GM18499 (cell line): ENCODE data around the gene POLDIP2.
"Not testable (repeated sequence)": the region's sequence is repeated elsewhere in the genome, so short reads cannot be mapped to it uniquely, and the experiment has no call there.

ENCODE experiments used
- ATAC-seq: cut with Tn5 transposase; IDR thresholded peaks from one replicate; pipeline ENCODE4 v1.9.1; 2021; ENCODE audit warnings: moderate number of reproducible peaks; ENCODE audit not compliant: insufficient read depth, unreplicated experiment

The POLDIP2 gene

DNA sequence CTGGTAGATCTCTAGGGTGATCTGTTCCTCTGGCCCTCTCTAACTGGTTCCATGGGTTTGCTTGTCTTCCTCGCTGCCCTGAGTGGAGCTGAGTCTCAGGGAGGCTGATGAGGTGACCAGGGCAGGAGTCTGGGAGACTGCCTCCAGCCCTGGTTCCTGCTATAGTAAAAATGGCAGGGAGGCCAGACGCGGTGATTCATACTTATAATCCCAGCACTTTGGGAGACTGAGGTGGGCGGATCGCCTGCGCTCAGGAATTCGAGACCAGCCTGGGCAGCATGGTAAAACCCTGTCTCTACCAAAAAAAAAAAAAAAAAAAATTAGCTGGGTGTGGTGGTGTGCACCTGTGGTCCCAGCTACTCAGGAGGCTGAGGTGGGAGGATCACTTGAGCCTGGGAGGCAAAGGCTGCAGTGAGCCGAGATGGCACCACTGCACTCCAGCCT lies 18.5 kb downstream of the POLDIP2 start:
- not testable (repeated sequence) for ATAC-seq

DNA sequence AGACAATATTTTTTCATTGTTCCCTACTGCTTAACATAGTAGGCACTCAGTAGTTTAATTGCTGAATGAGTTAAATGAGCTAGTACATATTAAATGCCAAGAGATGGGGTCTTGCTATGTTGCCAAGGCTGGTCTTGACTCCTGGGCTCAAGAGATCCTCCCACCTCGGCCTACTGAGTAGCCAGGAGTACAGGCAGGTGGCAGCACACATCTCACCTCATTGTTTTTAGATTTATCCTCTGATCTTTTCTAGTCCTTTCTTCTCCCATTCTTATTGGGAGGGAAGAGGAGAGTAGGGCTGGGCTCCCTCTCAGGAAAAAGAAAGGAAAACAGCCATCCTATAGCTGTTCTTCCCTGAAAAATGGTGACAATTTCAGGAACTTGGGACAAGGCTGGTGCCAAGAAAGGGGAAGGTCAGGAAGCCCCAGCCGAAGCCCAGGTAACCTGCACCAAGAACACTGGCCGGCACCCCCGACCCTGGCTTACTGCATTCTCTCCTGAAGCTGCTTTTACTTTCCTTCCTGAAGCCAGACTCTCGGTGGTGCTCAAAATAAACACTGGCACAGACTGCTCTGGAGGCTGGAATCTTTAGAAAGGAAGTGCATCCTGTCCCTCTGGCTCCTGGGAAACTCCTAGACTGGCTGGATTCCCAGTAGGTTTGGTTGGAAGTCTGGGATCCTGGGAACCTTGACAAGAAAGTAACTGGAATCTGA lies 19.1 kb downstream of the POLDIP2 start:
- ATAC-seq, result no peak

DNA sequence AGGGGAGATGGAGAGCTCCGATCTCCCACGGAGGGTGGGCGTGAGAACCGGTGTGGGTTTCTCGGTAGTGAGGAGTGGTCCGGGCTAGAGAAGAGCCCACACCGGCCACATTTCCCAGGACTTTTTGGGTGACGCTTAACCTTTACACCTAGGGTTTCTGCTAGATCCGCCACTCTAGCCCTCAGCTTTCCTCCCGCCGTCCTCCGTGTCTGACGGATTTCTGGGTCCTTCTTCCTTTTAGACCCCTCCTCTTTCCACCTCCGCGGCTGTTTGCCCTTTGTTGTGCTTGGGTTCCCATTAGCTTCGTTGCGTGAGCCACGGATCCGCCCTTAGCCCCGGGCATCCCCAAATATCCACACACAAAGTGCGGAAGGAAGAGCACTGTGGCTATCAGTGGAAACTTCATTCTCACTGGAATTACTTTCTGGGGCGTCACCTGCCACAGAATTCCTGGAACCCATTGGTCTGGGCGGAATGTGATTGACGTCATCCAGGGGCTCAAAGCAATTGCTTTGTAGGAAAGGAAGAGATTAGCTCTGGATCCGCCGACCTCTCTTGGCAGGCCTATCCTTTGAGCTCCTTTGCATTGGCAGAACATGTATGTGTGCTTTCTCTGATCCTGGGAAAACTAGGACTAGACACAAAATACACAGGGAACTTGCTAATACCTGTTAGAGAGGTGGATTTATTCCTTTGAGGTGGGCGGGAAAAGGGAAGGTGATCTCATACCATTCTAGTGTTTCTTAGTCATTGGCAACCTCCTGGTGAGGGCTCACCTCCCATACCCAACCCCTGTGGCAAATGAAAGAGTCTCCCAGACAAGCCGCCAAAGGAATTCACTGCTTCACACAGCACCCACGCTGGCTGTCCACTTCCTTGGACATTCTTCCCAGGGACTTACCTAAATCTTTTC lies 21.1 kb downstream of the POLDIP2 start:
- ATAC-seq, result no peak

- peak; percentile 89 for ATAC-seq
These were observed 21.9 kb downstream of the POLDIP2 start, which contains the start of the genes IFT20 and TNFAIP1 for GRCh38 chr17:28335201-28335958. Gene IFT20, minus strand, starts transcription at chr17:28335472. Its CDS starts 3,487 bp downstream, at chr17:28331985. Gene TNFAIP1, plus strand, starts transcription at chr17:28335761. Its CDS starts 3,761 bp downstream, at chr17:28339522.

DNA sequence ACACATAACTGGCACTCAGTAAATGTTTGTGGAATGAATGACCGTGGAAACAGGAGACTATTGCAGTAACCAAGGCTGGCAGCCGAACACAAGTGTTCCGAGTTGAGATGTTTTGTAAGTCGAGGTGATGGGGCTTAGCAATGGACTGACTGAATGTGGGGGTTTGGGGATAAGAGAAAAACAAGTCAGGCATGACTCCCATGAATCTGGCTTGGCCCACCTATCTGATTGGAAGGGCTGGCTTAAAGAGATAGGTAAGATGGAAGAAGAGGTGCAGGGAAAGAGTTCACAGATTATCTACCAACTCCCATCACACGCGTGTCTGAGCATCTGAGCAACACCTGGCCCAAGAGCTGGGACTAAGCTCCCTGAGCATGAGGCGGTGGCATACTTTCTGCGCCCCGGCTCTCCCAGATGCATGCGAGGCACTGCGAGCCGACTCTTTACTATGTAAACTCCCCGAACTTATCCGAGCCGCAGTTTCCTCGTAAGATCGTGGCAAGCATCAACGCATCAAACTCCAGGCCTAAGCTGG lies 22.6 kb downstream of the POLDIP2 start:
- no peak for ATAC-seq

DNA sequence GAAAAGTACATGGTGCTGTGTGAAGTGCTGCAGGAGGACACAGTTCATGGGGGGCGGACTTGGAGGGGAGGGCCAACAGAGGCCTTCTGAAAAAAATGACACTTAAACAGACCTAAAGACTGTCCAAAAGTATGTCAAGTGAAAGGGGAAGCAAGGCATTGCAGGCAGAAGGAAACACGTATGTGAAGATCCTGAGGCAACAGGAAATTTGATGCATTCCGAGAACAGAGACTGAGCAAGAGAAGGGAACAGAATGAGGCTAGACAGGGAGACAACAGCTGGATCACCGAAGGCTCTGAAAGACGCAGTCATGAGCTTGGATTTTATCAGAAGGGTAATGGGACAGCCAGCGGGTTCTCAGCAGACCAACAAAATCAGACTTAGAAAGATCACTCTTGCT lies 23.2 kb downstream of the POLDIP2 start:
- no peak for ATAC-seq

DNA sequence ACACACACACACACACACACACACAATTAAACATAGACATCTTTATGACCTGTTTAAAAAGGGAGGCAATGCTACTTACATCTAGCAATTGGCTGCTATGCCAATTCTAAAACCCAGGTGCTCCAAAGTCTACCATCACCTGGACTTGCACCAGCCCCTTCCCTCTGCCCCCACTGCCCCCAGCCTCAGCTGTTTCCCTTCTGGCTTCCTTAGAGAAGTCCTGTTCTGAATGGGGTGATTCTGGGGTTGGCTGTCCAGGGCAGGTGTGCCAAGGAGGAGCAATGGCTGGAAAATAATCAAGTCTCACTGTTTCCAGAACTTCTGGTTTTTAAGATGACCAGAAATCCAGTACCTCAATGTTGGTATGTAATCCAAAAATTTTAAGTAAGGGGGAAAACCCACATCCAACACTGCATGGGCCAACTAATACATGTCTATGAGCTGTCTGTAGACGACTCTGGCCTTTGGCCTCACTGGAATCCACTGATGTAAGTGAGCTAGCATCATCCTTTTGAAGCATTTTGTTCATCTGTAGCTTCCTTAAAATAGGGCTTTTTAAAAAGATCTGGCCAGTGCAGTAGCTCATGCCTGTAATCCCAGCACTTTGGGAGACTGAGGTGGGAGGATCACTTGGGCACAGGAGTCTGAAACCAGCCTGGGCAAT lies 24.1 kb downstream of the POLDIP2 start:
- no peak for ATAC-seq

- ATAC-seq, result no peak
These were observed 25.4 kb downstream of the POLDIP2 start for GRCh38 chr17:28331891-28332420.

GRCh38 chr17:28330671-28331070 lies 26.7 kb downstream of the POLDIP2 start:
- ATAC-seq, result no peak

DNA sequence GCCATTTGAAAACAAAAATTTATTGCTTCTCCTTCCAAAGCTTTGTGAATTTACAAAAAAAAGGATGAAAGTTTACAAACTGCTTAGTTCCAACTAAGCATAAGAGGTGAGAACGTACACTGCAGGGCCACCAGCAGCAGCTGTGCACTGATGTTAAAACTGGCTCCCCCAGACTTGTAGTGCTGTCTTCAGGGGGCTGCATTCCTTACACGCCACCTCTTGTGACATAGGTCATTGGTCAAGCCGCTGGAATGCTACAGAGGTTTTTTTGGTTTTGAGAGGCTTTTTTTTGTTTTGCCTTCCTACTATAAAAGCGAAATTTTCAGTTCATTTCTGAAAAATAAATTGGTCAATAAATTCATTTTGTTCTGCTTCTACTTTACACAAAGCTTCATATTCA lies 29.0 kb downstream of the POLDIP2 start:
- no peak for ATAC-seq

DNA sequence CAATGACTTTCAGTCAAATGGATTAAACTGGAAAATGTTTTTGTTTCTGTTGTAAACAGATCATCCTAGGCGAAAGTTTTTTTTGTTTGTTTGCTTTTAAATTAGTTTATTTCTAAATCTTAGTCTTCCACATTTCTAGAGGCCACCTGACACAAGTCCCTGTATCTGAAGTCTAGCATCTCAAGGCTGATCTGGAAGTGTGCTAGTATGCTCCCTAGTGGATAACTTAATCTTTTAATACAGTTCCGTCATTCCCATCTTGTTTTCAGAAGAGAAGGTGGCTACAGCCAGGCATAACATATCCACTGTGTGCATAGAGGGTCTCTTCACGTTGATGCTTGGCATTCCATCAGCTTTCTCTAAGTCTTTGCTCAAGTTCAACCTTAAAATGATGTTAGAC lies 29.6 kb downstream of the POLDIP2 start:
- no peak for ATAC-seq

GRCh38 chr17:28327031-28327607 lies 30.2 kb downstream of the POLDIP2 start:
- no peak for ATAC-seq

DNA sequence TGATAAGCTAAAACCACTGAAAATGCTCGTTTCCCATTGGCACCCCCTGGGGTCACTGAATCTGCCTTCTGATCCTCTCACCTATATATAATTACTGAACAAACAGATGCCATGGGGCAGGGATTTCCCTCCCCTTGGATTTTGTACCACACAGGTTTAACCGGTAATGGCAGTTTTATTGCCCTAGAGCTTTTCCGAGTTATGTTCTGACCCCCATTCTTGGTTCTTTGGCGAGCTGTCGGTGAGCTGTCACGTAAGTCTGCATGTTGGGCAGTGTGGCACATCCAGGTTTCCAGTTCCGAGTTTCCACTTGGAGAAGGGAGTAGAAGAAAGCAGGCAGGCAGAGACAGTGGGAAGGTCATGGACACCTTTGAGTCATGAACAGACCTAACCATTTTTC lies 31.2 kb downstream of the POLDIP2 start:
- ATAC-seq, result no peak

GRCh38 chr17:28325211-28325610 lies 32.1 kb downstream of the POLDIP2 start:
- no peak for ATAC-seq

- ATAC-seq, result no peak
These were observed 32.5 kb downstream of the POLDIP2 start for GRCh38 chr17:28324781-28325180.

DNA sequence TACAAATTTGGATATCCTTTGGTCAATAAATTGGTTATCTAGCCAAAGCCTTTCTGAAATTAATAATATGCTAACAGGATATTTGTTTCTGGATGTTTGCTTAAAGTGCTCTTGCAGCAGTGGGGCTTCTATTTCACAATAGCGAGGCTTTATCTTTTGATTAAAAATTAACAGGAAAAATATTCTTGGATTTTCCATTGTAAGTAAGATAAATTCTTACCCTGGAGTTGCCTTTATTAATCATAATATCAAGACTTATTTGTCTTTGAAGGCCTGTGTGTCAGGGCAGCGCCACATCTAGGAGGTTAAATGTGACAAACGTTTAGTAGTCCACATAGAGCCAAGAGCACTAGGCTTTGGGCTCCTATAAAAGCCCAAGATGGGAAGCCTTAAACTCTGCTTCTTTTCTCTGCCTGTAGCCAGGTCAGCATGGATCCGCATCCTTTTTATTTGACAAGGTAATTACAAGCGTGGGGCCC lies 33.0 kb downstream of the POLDIP2 start:
- no peak for ATAC-seq

DNA sequence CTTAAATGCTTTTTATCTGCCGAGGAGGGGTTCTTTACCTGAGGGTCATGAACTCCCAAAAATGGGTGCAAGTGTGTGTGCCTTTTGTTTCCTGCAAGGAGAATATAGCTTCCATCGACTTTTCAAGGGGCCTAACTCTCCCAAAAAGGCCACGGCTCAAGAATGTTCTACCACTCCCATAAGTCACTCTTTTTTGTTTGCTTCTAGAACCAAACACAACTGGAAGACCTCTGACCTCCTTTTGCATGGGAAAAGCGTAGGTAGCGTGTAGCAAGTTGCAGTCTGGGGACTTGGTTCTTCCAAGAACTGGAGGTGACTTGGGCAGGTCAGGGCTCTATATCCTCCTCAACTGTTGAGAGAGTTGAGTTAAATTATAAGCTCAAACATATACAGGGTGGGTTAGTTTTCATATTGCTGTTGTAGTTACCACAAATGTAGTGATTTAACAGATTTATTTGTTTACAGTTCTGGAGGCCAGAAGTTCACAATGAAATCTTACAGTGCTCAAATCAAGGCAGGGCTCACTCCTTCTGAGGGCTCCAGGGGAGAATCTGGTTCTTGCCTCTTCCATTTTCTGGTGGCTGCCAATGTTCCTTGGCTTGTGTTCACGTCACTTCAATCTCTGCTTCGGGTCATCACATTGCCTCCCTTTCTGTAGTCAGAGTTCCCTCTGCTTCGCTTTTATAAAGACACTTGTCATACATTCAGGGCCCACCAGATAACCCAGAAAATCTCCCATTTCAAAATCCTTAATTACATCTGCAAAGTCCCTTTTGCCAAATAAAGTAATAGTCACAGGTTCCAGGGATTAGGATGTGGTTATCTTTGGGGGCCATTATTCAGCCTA lies 36.9 kb downstream of the POLDIP2 start:
- ATAC-seq, result no peak

DNA sequence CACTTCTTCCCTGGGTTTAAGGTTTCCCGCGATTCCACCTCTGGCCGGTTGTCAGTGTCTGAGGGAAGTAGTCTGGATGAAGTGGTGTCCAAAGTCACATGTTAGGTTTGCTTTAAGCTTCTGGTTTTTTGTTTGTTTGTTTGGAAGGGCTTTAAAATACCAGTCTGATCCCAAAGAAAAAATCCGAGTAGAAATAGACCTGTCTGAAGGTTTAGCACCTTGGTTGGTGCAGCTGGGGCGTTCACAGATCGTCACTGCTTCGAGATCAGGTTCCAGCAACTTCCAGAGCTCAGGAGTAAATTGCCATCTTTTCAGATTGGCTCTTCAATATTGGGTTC lies 37.8 kb downstream of the POLDIP2 start:
- no peak for ATAC-seq
